Upper lobe of right lung (tissue), 1 donor: Measurements from ENCODE around the gene MCM7. TPM values are rescaled to one million over a fixed set of nuclear protein-coding genes. Genes with fewer than 3 reads are reported as not detected.

Experiments used
- ATAC-seq: fragments of 200-7000 bp; cut with Tn5 transposase; one replicate; pipeline ENCODE4 v1.9.1; 2020; ENCODE audit warnings: mild to moderate bottlenecking, moderate library complexity
- DNase-seq: peaks from one replicate; pipeline ENCODE4 v3.0.0-alpha.2; 2020
- H3K27ac ChIP-seq: fragments of 200-600 bp; one replicate; pipeline ENCODE4 v1.8.0; 2022
- H3K27me3 ChIP-seq: fragments of 200-600 bp; one replicate; pipeline ENCODE4 v1.8.0; 2022; ENCODE audit warnings: mild to moderate bottlenecking
- H3K36me3 ChIP-seq: fragments of 200-600 bp; one replicate; pipeline ENCODE4 v1.8.0; 2022
- H3K4me1 ChIP-seq: fragments of 200-600 bp; one replicate; pipeline ENCODE4 v1.8.0; 2022
- H3K4me3 ChIP-seq: fragments of 200-600 bp; one replicate; pipeline ENCODE4 v1.8.0; 2022; ENCODE audit warnings: mild to moderate bottlenecking
- H3K9me3 ChIP-seq: fragments of 200-600 bp; one replicate; pipeline ENCODE4 v1.8.0; 2022
- intact Hi-C: fragments of 100-400 bp; cut with DNase I; formaldehyde crosslinking; loops from one replicate; pipeline ENCODE4 v1.11.0; 2022
- total RNA-seq: library from RNA; stranded (reverse); fragmentation: NEBNext Ultra II Directional; extraction: Animal tissue kit (Norgen Biotek cat#: 25700); gene quantifications from one replicate; pipeline ENCODE4 v1.2.1, GENCODE V29; 2021
- TF ChIP-seq, protein P1 (sequence below): fragments of 200-600 bp; IDR thresholded peaks from one replicate; pipeline ENCODE4 v1.8.0; 2022; ENCODE audit warnings: antibody characterized with exemption
- donor health status: DM: no; HTN: yes; CAD: no; lungs with severe emphysema.

MCM7 gene
- total RNA-seq, 1 donor from 2014 or later, result 48.7 TPM

DNA sequence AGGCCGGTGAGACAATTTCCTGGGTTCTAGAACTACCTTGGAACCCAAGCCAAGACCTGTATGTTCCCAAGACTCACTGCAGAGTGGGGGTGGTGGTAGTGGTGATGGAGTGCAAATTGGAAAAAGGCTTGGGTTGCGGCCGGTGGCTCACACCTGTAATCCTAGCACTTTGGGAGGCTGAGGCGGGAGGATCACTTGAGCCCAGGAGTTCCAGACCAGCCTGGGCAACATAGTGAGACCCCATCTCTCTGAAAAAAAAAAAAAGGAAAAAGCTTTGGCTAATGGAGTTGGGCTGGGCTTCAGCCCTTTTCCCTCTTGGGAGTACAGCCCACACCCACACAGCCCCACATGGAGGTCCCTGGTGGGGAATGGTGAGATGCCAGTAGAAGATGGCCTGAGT, 4.3 kb upstream of the MCM7 start:
- DNase-seq (no peak), ATAC-seq (no peak)
- Histone ChIP-seq H3K4me3 (no peak overlapping the region), H3K27me3 (no peaks in the 10 kb centered on the region), H3K4me1 (peaks cover 11% of the 10 kb centered on the region), H3K36me3 (peaks cover 62% of the 10 kb centered on the region), H3K9me3 (no peaks in the 10 kb centered on the region), H3K27ac (no peak overlapping the region)
- intact Hi-C loops, result no loop called here
- TF ChIP-seq, protein P1, sequence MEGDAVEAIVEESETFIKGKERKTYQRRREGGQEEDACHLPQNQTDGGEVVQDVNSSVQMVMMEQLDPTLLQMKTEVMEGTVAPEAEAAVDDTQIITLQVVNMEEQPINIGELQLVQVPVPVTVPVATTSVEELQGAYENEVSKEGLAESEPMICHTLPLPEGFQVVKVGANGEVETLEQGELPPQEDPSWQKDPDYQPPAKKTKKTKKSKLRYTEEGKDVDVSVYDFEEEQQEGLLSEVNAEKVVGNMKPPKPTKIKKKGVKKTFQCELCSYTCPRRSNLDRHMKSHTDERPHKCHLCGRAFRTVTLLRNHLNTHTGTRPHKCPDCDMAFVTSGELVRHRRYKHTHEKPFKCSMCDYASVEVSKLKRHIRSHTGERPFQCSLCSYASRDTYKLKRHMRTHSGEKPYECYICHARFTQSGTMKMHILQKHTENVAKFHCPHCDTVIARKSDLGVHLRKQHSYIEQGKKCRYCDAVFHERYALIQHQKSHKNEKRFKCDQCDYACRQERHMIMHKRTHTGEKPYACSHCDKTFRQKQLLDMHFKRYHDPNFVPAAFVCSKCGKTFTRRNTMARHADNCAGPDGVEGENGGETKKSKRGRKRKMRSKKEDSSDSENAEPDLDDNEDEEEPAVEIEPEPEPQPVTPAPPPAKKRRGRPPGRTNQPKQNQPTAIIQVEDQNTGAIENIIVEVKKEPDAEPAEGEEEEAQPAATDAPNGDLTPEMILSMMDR, result no peak

DNA sequence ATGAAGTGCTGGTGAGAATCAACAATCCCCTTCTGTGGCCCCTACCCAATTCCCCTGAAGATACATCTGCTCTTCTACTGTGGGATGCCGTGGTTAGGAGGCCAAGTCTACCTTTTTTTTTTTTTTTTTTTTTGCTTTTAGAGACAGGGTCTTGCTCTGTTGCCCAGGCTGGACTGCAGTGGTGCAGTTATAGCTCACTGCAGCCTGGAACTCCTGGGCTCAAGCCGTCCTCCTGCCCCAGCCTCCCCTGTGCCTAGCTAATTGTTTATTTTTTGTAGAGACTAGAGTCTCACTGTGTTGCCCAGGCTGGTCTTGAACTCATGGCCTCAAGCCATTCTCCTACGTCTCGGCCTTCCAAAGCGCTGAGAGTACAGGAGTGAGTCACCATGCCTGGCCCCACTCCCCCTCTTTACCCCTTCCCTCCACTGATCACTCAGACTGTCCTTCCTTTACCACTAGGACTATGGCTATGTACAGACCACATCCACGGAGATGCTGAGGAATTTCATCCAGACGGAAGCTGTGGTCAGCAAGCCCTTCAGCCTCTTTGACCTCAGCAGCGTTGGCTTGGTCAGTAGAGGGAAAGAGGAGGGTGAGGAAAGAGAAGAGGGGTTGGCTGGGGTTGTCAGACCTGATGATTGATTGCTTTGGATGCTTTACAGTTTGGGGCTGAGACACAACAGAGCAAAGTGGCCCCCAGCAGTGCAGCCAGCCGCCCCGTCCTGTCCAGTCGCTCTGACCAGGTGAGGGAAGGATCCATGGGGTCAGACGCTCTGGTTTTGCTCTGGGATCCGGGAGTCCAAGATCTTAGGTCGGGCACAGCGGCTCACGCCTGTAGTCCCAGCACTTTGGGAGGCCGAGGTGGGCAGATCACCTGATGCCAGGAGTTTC, 2.0 kb upstream of the MCM7 start:
- DNase-seq, result no peak
- H3K27ac ChIP-seq, result no peak overlapping the region

DNA sequence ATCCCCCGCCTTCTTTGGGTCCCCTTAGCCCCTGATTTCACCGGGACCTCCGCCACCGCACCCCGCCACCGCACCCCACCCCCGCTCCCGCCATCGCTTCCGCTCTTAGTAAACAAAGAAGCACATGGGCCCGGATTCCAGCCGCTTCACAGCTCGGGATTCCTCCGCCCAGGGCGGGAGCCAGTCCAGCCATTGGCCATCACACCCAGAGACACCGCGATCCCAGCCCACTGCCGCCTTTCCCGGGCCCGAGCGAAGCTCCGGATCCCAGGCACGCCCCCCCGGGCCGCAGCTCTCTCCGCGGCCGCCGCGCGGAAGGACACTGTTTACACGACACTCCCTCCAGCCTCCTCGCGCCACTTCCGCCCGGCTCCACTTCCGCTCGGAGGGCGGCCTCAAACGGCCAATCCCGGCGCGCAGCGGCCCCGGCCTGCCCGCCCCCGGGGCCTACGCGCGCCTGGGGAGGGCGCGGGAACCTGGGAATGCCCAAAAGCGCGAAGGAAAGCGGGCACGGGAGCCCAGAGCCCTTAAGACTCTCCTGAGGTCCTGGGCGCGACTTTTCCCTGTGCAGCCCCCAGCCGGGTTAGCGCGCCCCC, 679 bp downstream of the MCM7 start:
- Histone ChIP-seq H3K36me3 (peaks cover 58% of the 10 kb centered on the region), H3K27ac (peak overlapping the region; percentile 76)
- intact Hi-C loops, result no loop called here

More for the DNA sequence above, 2.0 kb upstream of the MCM7 start:
- H3K27me3 ChIP-seq, result no peaks in the 10 kb centered on the region
- no peak overlapping the region for H3K4me3 ChIP-seq
- H3K9me3 ChIP-seq, result no peaks in the 10 kb centered on the region
- no peak for ATAC-seq
- H3K4me1 ChIP-seq, result peaks cover 25% of the 10 kb centered on the region
- H3K36me3 ChIP-seq, result peaks cover 55% of the 10 kb centered on the region
- TF ChIP-seq, protein P1, result no peak
- intact Hi-C loops, result no loop called here

DNA sequence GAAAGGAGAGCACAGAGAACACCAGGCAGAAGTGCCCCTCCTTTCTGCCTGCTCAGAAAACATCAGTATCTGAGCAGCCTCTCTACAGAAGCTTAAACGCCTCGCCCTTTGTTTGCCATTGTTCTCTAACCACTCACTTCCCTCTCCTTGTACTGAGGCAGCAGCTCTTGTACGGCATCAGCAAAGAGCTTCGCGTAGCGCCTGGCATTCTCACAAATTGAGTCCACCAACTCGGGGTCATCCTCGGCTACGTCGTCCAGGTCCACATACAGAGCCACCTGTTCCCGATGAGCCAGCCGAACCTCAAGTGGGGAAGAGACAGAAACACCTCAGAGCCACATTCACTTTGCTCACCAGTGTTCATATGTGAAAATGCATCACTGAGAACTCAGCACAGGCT, 1.7 kb downstream of the MCM7 start:
- Histone ChIP-seq H3K27me3 (no peaks in the 10 kb centered on the region), H3K9me3 (no peaks in the 10 kb centered on the region), H3K27ac (peak overlapping the region; percentile 76), H3K4me1 (peaks cover 25% of the 10 kb centered on the region), H3K4me3 (peak overlapping the region; percentile 97), H3K36me3 (peaks cover 61% of the 10 kb centered on the region)
- DNase-seq (no peak), ATAC-seq (no peak)
- intact Hi-C loops, result no loop called here
- TF ChIP-seq, protein P1, result no peak

More for the DNA sequence above, 679 bp downstream of the MCM7 start:
- peaks cover 25% of the 10 kb centered on the region for H3K4me1 ChIP-seq
- TF ChIP-seq, protein P1, result no peak
- no peaks in the 10 kb centered on the region for H3K9me3 ChIP-seq
- peak; percentile 91 for ATAC-seq
- DNase-seq, result peak; percentile 96
- peak overlapping the region; percentile 97 for H3K4me3 ChIP-seq
- no peaks in the 10 kb centered on the region for H3K27me3 ChIP-seq

DNA sequence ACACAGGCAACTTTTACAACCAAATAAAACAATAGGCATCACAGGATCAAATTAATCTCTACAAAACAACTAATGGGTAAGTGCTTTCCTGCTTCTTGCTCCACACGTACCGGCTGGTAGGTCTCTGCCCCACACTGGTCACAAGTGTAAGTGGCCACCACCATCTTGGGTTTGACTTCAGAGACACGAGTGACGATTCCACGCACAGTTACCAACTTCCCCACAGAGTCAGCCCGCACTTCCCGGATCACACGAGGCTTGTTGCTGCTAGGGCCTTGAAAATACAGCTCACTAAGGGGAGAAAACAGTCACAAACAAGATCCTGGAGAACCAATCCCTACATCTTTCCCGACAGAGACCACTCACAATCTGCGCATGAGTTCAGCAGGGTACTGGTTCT, 2.3 kb downstream of the MCM7 start:
- Histone ChIP-seq H3K36me3 (peaks cover 64% of the 10 kb centered on the region), H3K4me1 (peaks cover 25% of the 10 kb centered on the region), H3K4me3 (no peak overlapping the region), H3K9me3 (no peaks in the 10 kb centered on the region), H3K27ac (no peak overlapping the region), H3K27me3 (no peaks in the 10 kb centered on the region)
- DNase-seq (no peak), ATAC-seq (no peak)
- intact Hi-C loops, result no loop called here
- TF ChIP-seq, protein P1, result no peak
